Calu3 (cell line): ENCODE results near the gene ALKBH5. TPM values are rescaled to one million over a fixed set of nuclear protein-coding genes. Genes with fewer than 3 reads are reported as not detected.

Experiments
- BruUV-seq: library from RNA; stranded (reverse); fragments of 400-500 nt; replicated peaks from 2 replicates; lab custom pipeline; 2021; lab: Mats Ljungman, UMichigan
- CTCF ChIA-PET: fragments of 300-600 bp; sonication (Branson Sonifier 250); formaldehyde crosslinking; loops from one replicate; lab custom pipeline; 2022; ENCODE audit warnings: antibody characterized with exemption; lab: Charles Lee
- DNase-seq: peaks from one replicate; pipeline ENCODE4 v3.0.0; 2022
- H3K27ac Mint-ChIP-seq: one replicate; pipeline ENCODE4 v1.8.0; 2022; ENCODE audit warnings: mixed read lengths; ENCODE audit not compliant: unreplicated experiment
- H3K27me3 Mint-ChIP-seq: one replicate; pipeline ENCODE4 v1.8.0; 2022; ENCODE audit warnings: mixed read lengths; ENCODE audit not compliant: unreplicated experiment
- H3K36me3 Mint-ChIP-seq: one replicate; pipeline ENCODE4 v1.8.0; 2022; ENCODE audit warnings: mild to moderate bottlenecking, moderate library complexity, mixed read lengths; ENCODE audit not compliant: insufficient read depth, unreplicated experiment
- H3K4me1 Mint-ChIP-seq: one replicate; pipeline ENCODE4 v1.8.0; 2022; ENCODE audit warnings: mild to moderate bottlenecking, low read depth, mixed read lengths; ENCODE audit not compliant: unreplicated experiment
- H3K4me3 Mint-ChIP-seq: one replicate; pipeline ENCODE4 v1.8.0; 2022; ENCODE audit warnings: mild to moderate bottlenecking, low read depth, moderate library complexity, mixed read lengths; ENCODE audit not compliant: unreplicated experiment
- H3K9me3 Mint-ChIP-seq: one replicate; pipeline ENCODE4 v1.8.0; 2022; ENCODE audit warnings: low read depth, mixed read lengths; ENCODE audit not compliant: unreplicated experiment
- CTCF ChIP-seq: fragments of 200-600 bp; IDR thresholded peaks from one replicate; pipeline ENCODE4 v1.8.0; 2022; ENCODE audit warnings: antibody characterized with exemption; ENCODE audit not compliant: unreplicated experiment
- intact Hi-C: fragments of 100-400 bp; cut with micrococcal nuclease; formaldehyde crosslinking; loops from one replicate; pipeline ENCODE4 v1.10.0; 2022; ENCODE audit not compliant: unreplicated experiment
- total RNA-seq: library from RNA; stranded (reverse); gene quantifications from 2 replicates; pipeline ENCODE4 v1.2.3, GENCODE V29; 2022

The ALKBH5 gene
- total RNA-seq, 1 experiment from 2014 or later = 51.7 TPM

- TF ChIP-seq CTCF = no peak
- Mint-ChIP-seq H3K27ac (no peak overlapping the region), H3K4me3 (no peak overlapping the region), H3K27me3 (no peaks in the 10 kb centered on the region), H3K9me3 (no peaks in the 10 kb centered on the region), H3K4me1 (no peaks in the 10 kb centered on the region), H3K36me3 (peaks cover 12% of the 10 kb centered on the region)
- CTCF ChIA-PET = no interaction called here
- DNase-seq = no peak
- intact Hi-C loops = no loop called here
- BruUV-seq = no TSS peak
Observed at GRCh38 chr17:18194394-18194793, 10.8 kb downstream of the ALKBH5 start.

GRCh38 chr17:18194804-18195203 is 11.2 kb downstream of the ALKBH5 start:
- H3K27ac Mint-ChIP-seq = no peak overlapping the region
- no peak for DNase-seq
- intact Hi-C loops = no loop called here
- H3K36me3 Mint-ChIP-seq = peaks cover 12% of the 10 kb centered on the region
- no peaks in the 10 kb centered on the region for H3K27me3 Mint-ChIP-seq
- CTCF ChIA-PET = no interaction called here
- no peak for TF ChIP-seq CTCF
- H3K9me3 Mint-ChIP-seq = no peaks in the 10 kb centered on the region
- no peaks in the 10 kb centered on the region for H3K4me1 Mint-ChIP-seq
- no TSS peak for BruUV-seq
- no peak overlapping the region for H3K4me3 Mint-ChIP-seq

GRCh38 chr17:18195246-18195645 is 11.6 kb downstream of the ALKBH5 start:
- intact Hi-C loops = no loop called here
- Mint-ChIP-seq H3K9me3 (no peaks in the 10 kb centered on the region), H3K27me3 (no peaks in the 10 kb centered on the region), H3K27ac (no peak overlapping the region), H3K4me3 (no peak overlapping the region), H3K36me3 (peaks cover 12% of the 10 kb centered on the region), H3K4me1 (no peaks in the 10 kb centered on the region)
- CTCF ChIA-PET = no interaction called here
- TSS peak; percentile 13 for BruUV-seq
- no peak for DNase-seq
- no peak for TF ChIP-seq CTCF

GRCh38 chr17:18197535-18198194 is 14.0 kb downstream of the ALKBH5 start:
- Mint-ChIP-seq H3K27ac (no peak overlapping the region), H3K4me3 (no peak overlapping the region), H3K36me3 (peaks cover 12% of the 10 kb centered on the region), H3K4me1 (no peaks in the 10 kb centered on the region), H3K9me3 (no peaks in the 10 kb centered on the region), H3K27me3 (no peaks in the 10 kb centered on the region)
- BruUV-seq = no TSS peak
- intact Hi-C loops = no loop called here
- TF ChIP-seq CTCF = no peak
- DNase-seq = no peak
- CTCF ChIA-PET = no interaction called here
